Heart left ventricle (tissue), 16 donors: ENCODE results near the gene LIX1. TPM values are rescaled to one million over a fixed set of nuclear protein-coding genes. Genes with fewer than 3 reads are reported as not detected.

Experiments used
- ATAC-seq, 4 donors: fragments of 200-7000 bp; cut with Tn5 transposase; one replicate each; pipeline ENCODE4 v1.9.1; 2020 to 2022; ENCODE audit warnings: moderate library complexity in 4 of 4, mild to moderate bottlenecking in 3 of 4, moderate number of reproducible peaks in 1 of 4
- DNase-seq, 5 donors: peaks; one replicate each; pipeline ENCODE4 v3.0.0-alpha.2; 2020
- H3K27ac ChIP-seq, 12 donors: fragments of 200-600 bp; sonication (generic) in 4 of 12; one replicate each; pipeline versions ENCODE4 v1.5.0 to v1.8.0; 2016 to 2022; ENCODE audit warnings: mild to moderate bottlenecking in 2 of 12
- H3K27me3 ChIP-seq, 9 donors: fragments of 200-600 bp; sonication (generic) in 2 of 9; one replicate each; pipeline versions ENCODE4 v1.5.1 to v1.8.0; 2016 to 2022; ENCODE audit warnings: mild to moderate bottlenecking in 3 of 9
- H3K36me3 ChIP-seq, 9 donors: fragments of 200-600 bp; sonication (generic) in 2 of 9; one replicate each; pipeline versions ENCODE4 v1.5.0 to v1.8.0; 2018 to 2022; ENCODE audit warnings: mild to moderate bottlenecking in 2 of 9
- H3K4me1 ChIP-seq, 12 donors: fragments of 200-600 bp; sonication (generic) in 4 of 12; one replicate each; pipeline versions ENCODE4 v1.5.0 to v1.8.0; 2016 to 2022; ENCODE audit warnings: mild to moderate bottlenecking in 3 of 12
- H3K4me3 ChIP-seq, 12 donors: fragments of 200-600 bp; sonication (generic) in 4 of 12; one replicate each; pipeline versions ENCODE4 v1.5.0 to v1.8.0; 2017 to 2022; ENCODE audit warnings: mild to moderate bottlenecking in 9 of 12, moderate library complexity in 4 of 12
- H3K9me3 ChIP-seq, 12 donors: fragments of 200-600 bp; sonication (generic) in 4 of 12; one replicate each; pipeline versions ENCODE4 v1.5.0 to v1.8.0; 2016 to 2022; ENCODE audit warnings: mild to moderate bottlenecking in 1 of 12
- POLR2A ChIP-seq, 2 donors: fragments of 450-650 bp; IDR thresholded peaks; one replicate each; pipeline ENCODE4 v1.6.1; 2017; ENCODE audit warnings: antibody characterized with exemption in 2 of 2, mild to moderate bottlenecking in 2 of 2, moderate library complexity in 2 of 2
- WGBS, 4 donors: extraction: QIAGEN DNeasy Blood & Tissue Kit in 2 of 4; methylation state at CpG; one replicate each; pipeline versions ENCODE4 v1.1.5 to v1.1.7; 2013 to 2018; 5-methylcytosine and 5-hydroxymethylcytosine counted together
- intact Hi-C, 10 donors: fragments of 100-400 bp; cut with DNase I; formaldehyde crosslinking; loops; one replicate each; pipeline versions ENCODE4 v1.11.1 to v1.14.2; 2022
- polyA plus RNA-seq, 2 donors: library from polyadenylated mRNA; stranded (reverse); fragments of 200-250 nt; gene quantifications; one replicate each; pipeline ENCODE4 v1.2.3, GENCODE V29; 2013
- total RNA-seq, 9 donors: library from RNA; depleted of rRNA in 2 of 9; stranded (reverse); fragments of >200 nt in 2 of 9; fragmentation: NEBNext Ultra II Directional in 3 of 9; extraction: Animal tissue kit (Norgen Biotek cat#: 25700) in 3 of 9; gene quantifications; one replicate each; pipeline versions ENCODE4 v1.1.0 to v1.2.4, GENCODE V29; 2016 to 2023
- TF ChIP-seq, protein P1 (sequence below), 12 donors: fragments of 200-600 bp; sonication (generic) in 4 of 12; IDR thresholded peaks; one replicate each; pipeline versions ENCODE4 v1.5.0 to v1.8.0; 2018 to 2022; ENCODE audit warnings: antibody characterized with exemption in 12 of 12, mild to moderate bottlenecking in 5 of 12
- donor health status: ischemic (EF 13 %, LVEDD 7.1; RV severe dilation, severe dysfunction).
- donor health status: healthy with polysubstance abuse.
- donor health status: DM: no; HTN: yes; CAD: no.
- donor health status: DM: no; HTN: no; CAD: no.
- donor health status: ischemic (EF 25% LVEDD 6.9; RV normal size, moderate dysfunction).
- donor health status: ischemic (EF 25% LVEDD 5.7; RV mildly dilated, moderate dysfunction).
- donor health status: healthy.
- donor health status: DM: yes; HTN: yes; CAD: no.
- donor health status: ischemic (EF 35%, LVEDD 5.7; RV mildly dilated, moderate dysfunction).
- donor health status: nonischemic (EF 11% LVEDD 7.7; RV severe dilation, severe dysfunction).
- donor health status: DM: yes; HTN: yes; CAD: no.
- donor health status: PGD.
- donor health status: ischemic (EF 29% LVEDD 5.4; RV normal size, mild dysfunction).
- donor health status: nonischemic (EF 23%, LVEDD 6.1; RV moderate dilation, normal function).

LIX1 gene
- total and polyA plus RNA-seq, 11 donors: 0.12 to 0.33 (median 0.22) TPM; not detected in 8

DNA sequence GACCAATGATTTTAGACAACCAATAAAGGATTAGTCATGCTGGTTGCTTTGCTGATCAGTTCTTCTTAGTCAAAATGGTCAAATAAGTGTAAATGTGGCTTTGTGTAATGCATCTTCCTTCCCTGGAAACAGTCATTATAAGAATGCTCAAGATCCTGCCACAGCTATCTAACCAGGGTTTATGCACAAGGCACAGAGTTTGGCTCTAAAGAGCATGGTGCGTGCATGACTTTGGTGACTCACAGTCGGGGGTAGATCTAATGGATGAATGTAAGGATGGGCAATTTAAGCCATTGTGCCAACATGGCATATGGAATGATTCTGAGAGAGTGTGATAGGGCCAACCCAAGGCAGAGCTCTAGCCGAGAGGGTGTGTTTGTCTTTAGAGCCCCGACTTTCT is 6.5 kb downstream of the LIX1 start:
- H3K4me3 ChIP-seq: no peak overlapping the region
- H3K27me3 ChIP-seq: no peaks in the 10 kb centered on the region
- DNase-seq: no peak
- no peak for TF ChIP-seq POLR2A (IDR thresholded peaks at IDR 0.05)
- TF ChIP-seq, protein P1, sequence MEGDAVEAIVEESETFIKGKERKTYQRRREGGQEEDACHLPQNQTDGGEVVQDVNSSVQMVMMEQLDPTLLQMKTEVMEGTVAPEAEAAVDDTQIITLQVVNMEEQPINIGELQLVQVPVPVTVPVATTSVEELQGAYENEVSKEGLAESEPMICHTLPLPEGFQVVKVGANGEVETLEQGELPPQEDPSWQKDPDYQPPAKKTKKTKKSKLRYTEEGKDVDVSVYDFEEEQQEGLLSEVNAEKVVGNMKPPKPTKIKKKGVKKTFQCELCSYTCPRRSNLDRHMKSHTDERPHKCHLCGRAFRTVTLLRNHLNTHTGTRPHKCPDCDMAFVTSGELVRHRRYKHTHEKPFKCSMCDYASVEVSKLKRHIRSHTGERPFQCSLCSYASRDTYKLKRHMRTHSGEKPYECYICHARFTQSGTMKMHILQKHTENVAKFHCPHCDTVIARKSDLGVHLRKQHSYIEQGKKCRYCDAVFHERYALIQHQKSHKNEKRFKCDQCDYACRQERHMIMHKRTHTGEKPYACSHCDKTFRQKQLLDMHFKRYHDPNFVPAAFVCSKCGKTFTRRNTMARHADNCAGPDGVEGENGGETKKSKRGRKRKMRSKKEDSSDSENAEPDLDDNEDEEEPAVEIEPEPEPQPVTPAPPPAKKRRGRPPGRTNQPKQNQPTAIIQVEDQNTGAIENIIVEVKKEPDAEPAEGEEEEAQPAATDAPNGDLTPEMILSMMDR (IDR thresholded peaks at IDR 0.05): no peak
- H3K27ac ChIP-seq: no peak overlapping the region
- peaks cover 0 to 4% (median 0%) of the 10 kb centered on the region in 12 donors for H3K4me1 ChIP-seq
- WGBS, 4 donors: 88 to 92% (median 90%) methylated on average over 4 of the region's 4 CpGs
- H3K36me3 ChIP-seq: no peaks in the 10 kb centered on the region
- no peak for ATAC-seq
- no peaks in the 10 kb centered on the region for H3K9me3 ChIP-seq
- intact Hi-C loops: no loop called here

- no peak for DNase-seq
- WGBS, 4 donors: 70 to 81% (median 78%) methylated on average over 3 of the region's 3 CpGs
- Histone ChIP-seq H3K27me3 (no peaks in the 10 kb centered on the region), H3K27ac (no peak overlapping the region), H3K4me1 (peaks cover 0 to 4% (median 0%) of the 10 kb centered on the region in 12 donors), H3K36me3 (no peaks in the 10 kb centered on the region), H3K4me3 (no peak overlapping the region), H3K9me3 (no peaks in the 10 kb centered on the region)
- TF ChIP-seq POLR2A (IDR thresholded peaks at IDR 0.05): no peak
- TF ChIP-seq, protein P1 (IDR thresholded peaks at IDR 0.05): no peak
- intact Hi-C loops: no loop called here
- no peak for ATAC-seq
These were observed 7.8 kb downstream of the LIX1 start for GRCh38 chr5:97134634-97135033.

GRCh38 chr5:97133101-97133500 is 9.3 kb downstream of the LIX1 start:
- peaks cover 0 to 4% (median 0%) of the 10 kb centered on the region in 12 donors for H3K4me1 ChIP-seq
- no peak for ATAC-seq
- intact Hi-C loops: no loop called here

DNA sequence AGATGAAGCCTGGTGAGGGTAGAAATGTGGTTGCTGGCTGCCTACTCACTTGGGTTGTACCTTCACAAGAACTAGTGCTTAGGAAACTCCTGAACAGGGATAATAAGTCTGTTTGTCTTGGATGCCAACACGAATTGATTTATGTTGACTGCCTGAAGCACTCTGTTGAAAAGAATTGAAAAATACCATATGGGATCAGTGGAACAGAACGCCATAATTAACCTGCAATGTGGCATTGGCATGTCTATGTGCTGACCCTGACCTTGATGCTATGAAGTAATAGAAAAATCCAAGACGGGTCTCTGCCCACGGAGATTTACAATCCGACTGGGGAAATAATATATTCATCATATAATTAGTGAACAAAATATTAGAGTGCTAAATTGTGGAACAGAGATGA is 10.5 kb downstream of the LIX1 start:
- DNase-seq (no peak), ATAC-seq (no peak)
- no peaks in the 10 kb centered on the region for H3K9me3 ChIP-seq
- H3K27ac ChIP-seq: no peak overlapping the region
- no peak for TF ChIP-seq POLR2A (IDR thresholded peaks at IDR 0.05)
- TF ChIP-seq, protein P1 (IDR thresholded peaks at IDR 0.05): no peak
- H3K4me1 ChIP-seq: peaks cover 0 to 6% (median 1%) of the 10 kb centered on the region in 12 donors
- intact Hi-C loops: no loop called here
- H3K4me3 ChIP-seq: no peak overlapping the region
- 75 to 85% (median 82%) methylated on average over 5 of the region's 5 CpGs for WGBS, 4 donors
- no peaks in the 10 kb centered on the region for H3K27me3 ChIP-seq
- H3K36me3 ChIP-seq: no peaks in the 10 kb centered on the region

More at GRCh38 chr5:97133101-97133500, 9.3 kb downstream of the LIX1 start:
- TF ChIP-seq, protein P1 (IDR thresholded peaks at IDR 0.05): no peak
- no peak for TF ChIP-seq POLR2A (IDR thresholded peaks at IDR 0.05)
- H3K4me3 ChIP-seq: no peak overlapping the region
- H3K36me3 ChIP-seq: no peaks in the 10 kb centered on the region
- no peaks in the 10 kb centered on the region for H3K9me3 ChIP-seq
- DNase-seq: no peak
- H3K27me3 ChIP-seq: no peaks in the 10 kb centered on the region
- no peak overlapping the region for H3K27ac ChIP-seq
